Measurements from ENCODE around the gene ACOT7.
"Not testable (repeated sequence)": the region's sequence is repeated elsewhere in the genome, so short reads cannot be mapped to it uniquely, and the experiment has no call there.

Gene ACOT7

DNA sequence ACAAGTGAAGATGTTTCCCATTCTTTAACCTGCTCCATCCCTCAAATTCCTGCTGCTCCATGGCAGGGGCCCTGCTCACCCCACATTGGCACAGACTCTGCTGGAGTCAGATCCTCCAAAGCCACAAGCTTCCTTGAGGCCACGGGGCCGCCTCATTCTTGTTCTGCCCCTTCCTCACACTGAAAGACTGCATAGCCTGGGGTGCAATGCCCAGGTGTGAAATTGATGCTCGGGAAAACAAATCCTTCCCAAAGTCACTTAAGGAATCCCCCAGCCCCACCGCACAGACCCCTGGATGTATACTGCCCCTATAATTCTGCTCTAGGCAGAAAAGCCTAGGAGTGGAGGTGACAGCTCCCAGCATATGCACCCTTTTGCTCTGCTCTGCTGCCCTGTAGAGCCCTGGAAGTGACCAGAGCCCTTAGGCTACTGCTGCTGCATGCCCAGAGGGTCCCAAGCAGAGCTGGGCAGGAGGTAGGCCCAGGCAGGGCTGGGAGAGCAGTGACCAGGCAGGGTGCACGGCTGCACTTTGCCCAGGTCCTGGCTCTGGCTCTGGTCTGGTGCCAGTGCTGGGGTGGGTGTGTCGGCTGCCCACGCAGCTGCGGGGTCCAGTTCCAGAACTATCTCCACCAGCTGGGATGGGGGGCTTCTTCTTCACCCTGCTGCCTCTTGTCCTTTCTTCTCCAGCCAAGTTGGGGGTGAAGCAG, 24.5 kb upstream of the ACOT7 start:
- Mint-ChIP-seq H3K27ac (no peak overlapping the region), H3K9me3 (no peaks in the 10 kb centered on the region), H3K27me3 (peaks cover 89% of the 10 kb centered on the region), H3K4me1 (ENCODE audit: low read depth) (peaks cover 16% of the 10 kb centered on the region), H3K36me3 (ENCODE audit: low read depth) (no peaks in the 10 kb centered on the region), H3K4me3 (no peak overlapping the region)
- no peak for DNase-seq

DNA sequence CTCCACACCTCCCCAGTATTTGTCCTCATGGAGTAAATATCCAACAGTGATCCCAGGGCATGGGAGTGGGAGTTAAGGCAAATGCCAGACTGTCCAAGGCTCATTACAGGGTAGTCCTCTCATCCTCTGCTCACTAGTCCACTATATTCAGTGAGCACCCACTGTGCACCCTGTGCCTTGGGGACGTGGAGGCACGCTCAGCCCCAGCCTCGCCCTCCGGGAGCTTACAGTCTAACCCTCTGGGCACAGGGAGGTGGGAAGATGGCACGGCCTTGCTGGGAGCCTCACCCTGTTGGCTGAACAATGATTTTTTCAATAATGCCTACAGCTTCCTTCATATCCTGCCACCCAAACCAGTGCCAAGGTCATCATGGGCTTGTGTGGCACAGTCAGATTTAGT, 23.3 kb upstream of the ACOT7 start:
- no peak for DNase-seq
- Mint-ChIP-seq H3K36me3 (ENCODE audit: low read depth) (no peaks in the 10 kb centered on the region), H3K27ac (no peak overlapping the region), H3K9me3 (no peaks in the 10 kb centered on the region), H3K4me1 (ENCODE audit: low read depth) (peaks cover 16% of the 10 kb centered on the region), H3K4me3 (no peak overlapping the region), H3K27me3 (peaks cover 85% of the 10 kb centered on the region)

DNA sequence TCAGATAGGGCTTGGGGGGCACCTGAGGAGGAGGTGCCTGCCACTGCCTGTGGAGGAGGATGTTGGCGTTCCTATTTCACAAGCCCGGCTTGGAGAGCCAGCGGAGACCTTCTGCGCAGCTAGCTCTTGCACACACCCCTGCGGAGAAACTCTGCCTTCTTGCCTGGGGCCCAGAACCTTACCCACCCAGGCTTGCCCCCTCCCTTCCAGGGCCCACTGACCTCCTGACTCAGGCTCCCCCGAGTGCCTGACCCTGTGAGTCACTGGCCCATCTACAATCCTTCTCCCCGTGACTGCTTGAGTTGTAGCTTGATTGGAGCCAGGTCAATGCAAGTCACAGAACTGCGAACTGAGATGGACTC, 22.7 kb upstream of the ACOT7 start:
- Mint-ChIP-seq H3K36me3 (ENCODE audit: low read depth) (no peaks in the 10 kb centered on the region), H3K4me3 (no peak overlapping the region), H3K27me3 (peaks cover 79% of the 10 kb centered on the region), H3K27ac (no peak overlapping the region), H3K4me1 (ENCODE audit: low read depth) (peaks cover 16% of the 10 kb centered on the region), H3K9me3 (no peaks in the 10 kb centered on the region)
- no peak for DNase-seq

DNA sequence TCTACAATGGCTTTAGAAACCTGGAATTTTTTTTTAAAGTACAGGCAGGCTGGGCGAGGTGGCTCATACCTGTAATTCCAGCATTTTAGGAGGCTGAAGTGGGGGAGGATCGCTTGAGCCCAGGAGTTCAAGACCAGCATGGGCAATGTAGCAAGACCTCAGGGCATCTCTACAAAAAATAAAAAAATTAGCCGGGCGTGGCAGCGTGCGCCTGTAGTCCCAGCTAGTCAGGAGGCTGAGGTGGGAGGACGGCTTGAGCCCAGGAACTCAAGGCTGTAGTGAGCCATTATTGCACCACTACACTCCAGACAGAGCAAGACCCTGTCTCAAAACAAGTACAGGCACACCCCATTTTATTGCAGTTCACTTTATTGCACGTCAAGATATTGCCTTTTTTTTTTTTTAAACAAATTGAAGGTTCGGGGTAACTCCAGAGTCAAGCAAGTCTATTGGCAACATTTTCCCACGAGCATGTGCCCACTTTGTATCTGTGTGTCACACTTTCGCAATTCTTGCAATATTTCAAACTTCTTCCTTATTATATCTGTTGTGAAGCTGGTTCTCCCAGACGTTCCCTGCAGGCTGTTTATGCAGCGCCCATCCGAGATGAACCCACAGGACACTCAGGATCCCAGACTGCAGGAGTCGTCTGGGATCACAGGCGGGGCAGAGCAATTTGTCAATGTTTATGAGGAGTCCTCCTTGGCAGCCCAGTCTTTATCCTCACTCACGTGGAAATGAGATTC, 21.5 kb upstream of the ACOT7 start:
- H3K27ac Mint-ChIP-seq = no peak overlapping the region

DNA sequence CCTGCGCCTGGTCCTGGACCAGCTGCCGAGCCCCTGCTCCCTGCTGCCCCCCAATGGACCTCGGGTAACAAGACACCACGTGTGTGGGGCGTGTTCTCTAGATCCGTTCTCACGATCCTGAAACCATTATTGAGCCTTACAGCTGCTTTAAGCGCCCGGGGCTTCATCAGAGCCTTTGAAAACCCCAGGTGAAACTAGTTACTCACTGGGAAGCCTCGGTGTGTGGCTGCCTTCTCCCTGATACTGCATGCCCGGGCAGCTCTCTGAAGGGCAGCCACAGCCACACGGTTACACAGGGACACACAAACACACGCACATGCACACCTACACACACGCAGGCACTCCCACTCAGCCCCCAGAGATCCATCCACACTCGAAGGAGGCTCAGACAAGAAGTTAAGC, 20.9 kb upstream of the ACOT7 start:
- Mint-ChIP-seq H3K4me1 (ENCODE audit: low read depth) (peaks cover 14% of the 10 kb centered on the region), H3K27ac (no peak overlapping the region), H3K36me3 (ENCODE audit: low read depth) (no peaks in the 10 kb centered on the region), H3K4me3 (no peak overlapping the region), H3K9me3 (no peaks in the 10 kb centered on the region), H3K27me3 (peaks cover 68% of the 10 kb centered on the region)
- DNase-seq = peak; percentile 64

More for the DNA sequence above, 21.5 kb upstream of the ACOT7 start:
- DNase-seq = no peak
- Mint-ChIP-seq H3K27me3 (peaks cover 70% of the 10 kb centered on the region), H3K36me3 (ENCODE audit: low read depth) (no peaks in the 10 kb centered on the region), H3K4me3 (no peak overlapping the region), H3K9me3 (no peaks in the 10 kb centered on the region), H3K4me1 (ENCODE audit: low read depth) (peaks cover 14% of the 10 kb centered on the region)

DNA sequence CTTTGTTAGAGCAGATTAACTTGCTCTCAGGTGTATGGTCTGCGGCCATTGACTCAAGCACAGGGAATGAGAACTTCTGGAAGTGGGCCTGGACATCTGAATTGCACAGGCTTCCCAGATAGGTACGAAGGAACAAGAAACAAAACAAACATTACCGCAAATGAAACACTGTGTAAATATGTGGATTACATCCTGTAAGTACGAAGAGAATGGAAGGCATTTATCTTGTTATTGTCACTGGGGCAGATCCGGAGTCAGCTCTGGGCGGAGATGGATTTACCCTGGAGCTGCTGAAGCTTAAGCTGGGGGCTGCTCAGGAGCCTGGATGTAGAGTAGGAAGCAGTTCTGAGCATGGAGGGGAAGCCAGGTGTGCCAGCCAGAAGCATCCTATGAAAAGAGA, 19.3 kb upstream of the ACOT7 start:
- H3K9me3 Mint-ChIP-seq = no peaks in the 10 kb centered on the region
- H3K27me3 Mint-ChIP-seq = peaks cover 56% of the 10 kb centered on the region
- H3K4me3 Mint-ChIP-seq = no peak overlapping the region
- peaks cover 12% of the 10 kb centered on the region for H3K4me1 Mint-ChIP-seq (ENCODE audit: low read depth)
- H3K27ac Mint-ChIP-seq = no peak overlapping the region
- no peaks in the 10 kb centered on the region for H3K36me3 Mint-ChIP-seq (ENCODE audit: low read depth)
- no peak for DNase-seq

DNA sequence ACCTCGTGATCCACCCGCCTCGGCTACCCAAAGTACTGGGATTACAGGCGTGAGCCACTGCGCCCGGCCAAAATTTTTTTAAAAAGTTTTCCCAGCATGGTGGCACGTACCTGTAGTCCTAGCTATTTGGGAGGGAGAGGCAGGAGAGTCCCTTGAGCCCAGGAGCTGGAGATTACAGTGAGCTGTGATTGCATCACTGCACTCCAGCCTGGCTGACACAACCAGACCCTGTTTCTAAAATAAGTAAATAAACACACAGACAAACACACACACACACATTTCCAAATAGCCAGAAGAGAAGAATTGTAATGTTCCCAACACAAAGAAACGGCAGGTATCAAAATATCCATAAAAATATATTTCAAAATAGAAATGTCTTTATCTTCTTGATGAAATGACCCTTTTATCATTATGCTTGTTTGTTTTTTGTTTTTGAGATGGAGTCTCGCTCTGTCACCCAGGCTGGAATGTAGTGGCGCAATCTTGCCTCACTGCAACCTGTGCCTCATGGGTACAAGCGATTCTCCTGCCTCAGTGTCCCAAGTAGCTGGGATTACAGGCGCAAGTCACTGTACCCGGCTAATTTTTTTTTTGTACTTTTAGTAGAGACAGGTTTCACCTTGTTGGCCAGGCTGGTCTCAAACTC, 16.8 kb upstream of the ACOT7 start:
- Mint-ChIP-seq H3K4me1 (ENCODE audit: low read depth) (peaks cover 12% of the 10 kb centered on the region), H3K4me3 (no peak overlapping the region), H3K36me3 (ENCODE audit: low read depth) (no peaks in the 10 kb centered on the region), H3K27me3 (peaks cover 31% of the 10 kb centered on the region), H3K27ac (no peak overlapping the region), H3K9me3 (no peaks in the 10 kb centered on the region)
- DNase-seq = no peak

DNA sequence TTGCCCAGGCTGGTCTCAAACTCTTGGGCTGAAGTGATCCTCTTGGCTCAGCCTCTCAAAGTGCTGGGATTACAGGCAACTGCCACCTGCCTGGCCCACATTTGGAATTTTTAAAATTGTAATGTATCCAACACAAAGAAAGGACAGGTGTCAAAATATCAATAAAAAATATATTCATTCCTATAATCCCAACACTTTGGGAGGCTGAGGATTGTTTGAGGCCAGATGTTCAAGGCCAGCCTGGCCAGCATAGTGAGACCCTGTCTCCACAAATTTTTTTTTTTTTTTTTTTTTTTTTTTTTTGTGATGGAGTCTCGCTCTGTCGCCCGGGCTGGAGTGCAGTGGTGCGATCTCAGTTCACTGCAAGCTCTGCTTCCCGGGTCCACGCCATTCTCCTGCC, 16.2 kb upstream of the ACOT7 start:
- no peak overlapping the region for H3K27ac Mint-ChIP-seq
- H3K4me3 Mint-ChIP-seq = no peak overlapping the region
- no peaks in the 10 kb centered on the region for H3K36me3 Mint-ChIP-seq (ENCODE audit: low read depth)
- H3K4me1 Mint-ChIP-seq (ENCODE audit: low read depth) = peaks cover 6% of the 10 kb centered on the region
- peaks cover 25% of the 10 kb centered on the region for H3K27me3 Mint-ChIP-seq
- no peaks in the 10 kb centered on the region for H3K9me3 Mint-ChIP-seq
- DNase-seq = no peak

DNA sequence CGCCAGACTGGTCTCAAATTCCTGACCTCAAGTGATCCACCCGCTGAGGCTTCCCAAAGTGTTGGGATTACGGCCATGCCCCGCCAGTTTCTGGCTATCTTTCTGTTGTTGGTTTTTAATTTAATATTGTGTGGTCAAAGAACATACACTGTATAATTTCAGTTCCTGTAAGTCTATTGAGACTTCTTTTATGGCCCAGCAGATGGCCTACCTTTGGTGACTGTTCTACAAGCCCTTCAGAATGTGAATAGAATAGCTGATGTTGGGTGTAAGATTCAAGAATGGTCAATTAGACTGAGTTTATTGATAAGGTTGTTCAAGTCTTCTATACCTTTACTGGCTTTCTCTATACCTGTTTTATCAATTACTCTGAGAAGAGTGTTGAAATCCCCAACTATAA, 15.5 kb upstream of the ACOT7 start:
- Mint-ChIP-seq H3K36me3 (ENCODE audit: low read depth) (no peaks in the 10 kb centered on the region), H3K27ac (no peak overlapping the region), H3K27me3 (peaks cover 18% of the 10 kb centered on the region), H3K4me3 (no peak overlapping the region), H3K9me3 (no peaks in the 10 kb centered on the region), H3K4me1 (ENCODE audit: low read depth) (peaks cover 2% of the 10 kb centered on the region)
- DNase-seq = no peak

DNA sequence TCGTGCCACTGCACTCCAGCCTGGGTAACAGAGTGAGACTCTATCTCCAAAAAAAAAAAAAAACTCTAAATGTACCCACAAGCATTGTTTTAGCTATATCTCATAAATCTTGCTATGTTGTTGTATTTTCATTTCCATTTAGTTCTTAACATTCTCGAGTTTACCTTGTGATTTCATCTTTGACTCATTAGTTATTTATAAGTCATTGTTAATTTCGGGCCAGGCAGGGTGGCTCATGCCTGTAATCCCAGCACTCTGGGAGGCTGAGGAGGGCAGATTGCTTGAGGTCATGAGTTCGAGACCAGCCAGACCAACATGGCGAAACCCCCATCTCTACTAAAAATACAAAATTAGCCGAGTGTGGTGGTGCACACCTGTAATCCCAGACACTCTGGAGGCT, 14.5 kb upstream of the ACOT7 start:
- Mint-ChIP-seq H3K4me3 (no peak overlapping the region), H3K27ac (no peak overlapping the region), H3K27me3 (peaks cover 8% of the 10 kb centered on the region), H3K36me3 (ENCODE audit: low read depth) (no peaks in the 10 kb centered on the region), H3K4me1 (ENCODE audit: low read depth) (peaks cover 3% of the 10 kb centered on the region), H3K9me3 (no peaks in the 10 kb centered on the region)
- DNase-seq = no peak

DNA sequence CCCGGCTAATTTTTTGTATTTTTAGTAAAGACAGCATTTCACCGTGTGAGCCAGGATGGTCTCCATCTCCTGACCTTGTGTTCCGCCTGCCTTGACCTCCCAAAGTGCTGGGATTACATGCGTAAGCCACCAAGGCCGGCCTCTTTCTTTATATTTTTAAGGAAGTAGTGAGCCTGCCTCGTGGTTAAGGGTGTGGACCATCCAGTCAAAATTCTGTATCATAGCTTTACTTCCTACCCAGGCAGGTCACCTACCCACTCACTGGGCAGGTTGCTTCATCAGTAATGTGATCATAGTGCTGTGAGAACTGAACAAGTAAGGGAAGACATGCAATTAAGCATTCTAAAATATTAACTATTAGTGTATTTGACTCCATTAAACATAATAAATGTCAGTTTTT, 8.1 kb upstream of the ACOT7 start:
- peaks cover 3% of the 10 kb centered on the region for H3K4me1 Mint-ChIP-seq (ENCODE audit: low read depth)
- no peak for DNase-seq
- no peak overlapping the region for H3K27ac Mint-ChIP-seq
- peaks cover 4% of the 10 kb centered on the region for H3K27me3 Mint-ChIP-seq
- no peaks in the 10 kb centered on the region for H3K36me3 Mint-ChIP-seq (ENCODE audit: low read depth)
- H3K4me3 Mint-ChIP-seq = no peak overlapping the region
- no peaks in the 10 kb centered on the region for H3K9me3 Mint-ChIP-seq

DNA sequence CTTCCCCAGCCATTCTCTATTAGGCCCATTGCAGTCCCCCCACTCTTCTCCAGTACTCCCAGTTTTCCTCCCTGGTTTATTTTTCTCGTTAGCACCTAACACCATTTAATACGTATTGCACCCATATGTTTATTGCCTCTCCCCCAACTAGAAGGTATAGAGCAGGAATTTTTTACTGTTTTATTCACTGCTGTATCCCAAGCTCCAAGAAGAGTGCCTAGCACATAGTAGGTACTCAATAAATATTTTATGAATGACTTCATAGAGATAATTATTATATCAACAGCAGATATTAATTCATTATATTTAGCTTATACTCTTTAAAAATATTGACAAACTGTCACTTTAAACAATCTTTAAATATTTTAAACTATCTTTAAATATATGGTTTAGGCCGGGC, 5.7 kb upstream of the ACOT7 start:
- Mint-ChIP-seq H3K4me1 (ENCODE audit: low read depth) (peaks cover 10% of the 10 kb centered on the region), H3K27ac (no peak overlapping the region), H3K36me3 (ENCODE audit: low read depth) (no peaks in the 10 kb centered on the region), H3K4me3 (no peak overlapping the region), H3K9me3 (no peaks in the 10 kb centered on the region), H3K27me3 (peaks cover 4% of the 10 kb centered on the region)
- DNase-seq = no peak

DNA sequence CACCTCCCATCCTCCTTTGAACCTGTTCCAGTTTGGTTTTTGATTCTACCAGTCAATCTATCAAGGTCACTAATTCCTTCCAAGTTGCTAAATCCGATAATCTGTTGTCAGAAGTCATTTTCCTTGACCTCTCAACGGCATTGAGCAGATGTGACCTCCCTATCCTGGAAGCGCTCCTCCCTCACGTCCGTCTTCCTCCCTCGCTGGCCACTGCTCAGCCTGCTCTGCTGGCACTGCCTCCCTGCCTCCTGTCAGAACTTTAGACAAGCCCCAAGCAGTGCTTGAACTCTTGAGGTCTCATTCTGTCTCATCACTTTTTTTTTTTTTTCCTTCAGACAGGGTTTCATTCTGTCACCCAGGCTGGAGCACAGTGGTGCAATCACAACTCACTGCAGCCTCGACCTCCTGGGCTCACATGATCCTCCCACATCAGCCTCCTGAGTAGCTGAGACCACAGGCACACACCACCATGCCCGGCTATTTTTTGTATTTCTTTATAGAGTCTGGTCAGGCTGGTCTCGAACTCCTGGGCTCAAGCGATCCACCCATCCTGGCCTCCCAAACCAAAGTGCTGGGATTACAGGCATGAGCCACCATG, 4.4 kb upstream of the ACOT7 start:
- Mint-ChIP-seq H3K27ac (no peak overlapping the region), H3K4me3 (no peak overlapping the region), H3K27me3 (peaks cover 3% of the 10 kb centered on the region), H3K4me1 (ENCODE audit: low read depth) (peaks cover 13% of the 10 kb centered on the region), H3K36me3 (ENCODE audit: low read depth) (peaks cover 2% of the 10 kb centered on the region), H3K9me3 (no peaks in the 10 kb centered on the region)
- no peak for DNase-seq

DNA sequence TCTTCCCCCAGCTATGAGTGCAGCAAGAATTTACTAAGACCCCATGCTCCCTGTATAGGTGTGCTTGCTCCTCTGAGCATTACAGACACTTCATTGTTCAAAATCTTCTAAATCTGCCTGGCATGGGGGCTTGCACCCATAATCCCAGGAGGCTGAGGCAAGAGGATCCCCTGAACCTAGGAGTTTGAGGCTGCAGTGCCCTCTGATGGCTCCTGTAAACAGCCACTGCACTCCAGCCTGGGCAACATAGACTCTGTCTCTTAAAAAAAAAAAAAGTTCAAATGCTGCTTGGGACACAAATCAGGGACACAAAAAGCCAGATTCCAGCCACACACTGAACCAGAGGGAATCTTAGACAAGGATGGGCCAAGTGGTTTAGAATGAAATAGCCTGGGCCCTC, 3.4 kb upstream of the ACOT7 start:
- Mint-ChIP-seq H3K4me3 (no peak overlapping the region), H3K4me1 (ENCODE audit: low read depth) (peaks cover 18% of the 10 kb centered on the region), H3K9me3 (no peaks in the 10 kb centered on the region), H3K27ac (no peak overlapping the region), H3K27me3 (no peaks in the 10 kb centered on the region), H3K36me3 (ENCODE audit: low read depth) (peaks cover 5% of the 10 kb centered on the region)
- no peak for DNase-seq

DNA sequence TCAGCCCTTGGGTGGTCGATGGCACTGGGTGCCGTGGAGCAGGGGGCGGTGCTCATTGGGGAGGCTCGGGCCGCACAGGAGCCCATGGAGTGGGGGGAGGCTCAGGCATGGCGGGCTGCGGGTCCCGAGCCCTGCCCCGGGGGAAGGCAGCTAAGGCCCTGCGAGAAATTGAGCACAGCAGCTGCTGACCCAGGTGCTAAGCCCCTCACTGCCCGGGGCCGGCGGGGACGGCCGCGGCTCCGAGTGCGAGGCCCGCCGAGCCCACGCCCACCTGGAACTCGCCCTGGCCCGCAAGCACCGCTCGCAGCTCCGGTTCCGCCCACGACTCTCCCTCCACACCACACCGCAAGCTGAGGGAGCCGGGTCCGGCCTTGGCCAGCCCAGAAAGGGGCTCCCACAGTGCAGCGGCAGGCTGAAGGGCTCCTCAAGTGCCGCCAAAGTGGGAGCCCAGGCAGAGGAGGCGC, 2.2 kb upstream of the ACOT7 start:
- not testable (repeated sequence) for H3K27ac Mint-ChIP-seq; H3K9me3 Mint-ChIP-seq; H3K36me3 Mint-ChIP-seq (ENCODE audit: low read depth); DNase-seq; H3K4me3 Mint-ChIP-seq; H3K27me3 Mint-ChIP-seq
- peaks cover 25% of the 10 kb centered on the region for H3K4me1 Mint-ChIP-seq (ENCODE audit: low read depth)

All from activated T-cell treated with anti-CD3 and anti-CD28 coated beads, Interleukin-2, amount 50 U/mL, for 24 hours (primary cell).